Measurements from ENCODE around the gene SPARC.

Gene SPARC

DNA sequence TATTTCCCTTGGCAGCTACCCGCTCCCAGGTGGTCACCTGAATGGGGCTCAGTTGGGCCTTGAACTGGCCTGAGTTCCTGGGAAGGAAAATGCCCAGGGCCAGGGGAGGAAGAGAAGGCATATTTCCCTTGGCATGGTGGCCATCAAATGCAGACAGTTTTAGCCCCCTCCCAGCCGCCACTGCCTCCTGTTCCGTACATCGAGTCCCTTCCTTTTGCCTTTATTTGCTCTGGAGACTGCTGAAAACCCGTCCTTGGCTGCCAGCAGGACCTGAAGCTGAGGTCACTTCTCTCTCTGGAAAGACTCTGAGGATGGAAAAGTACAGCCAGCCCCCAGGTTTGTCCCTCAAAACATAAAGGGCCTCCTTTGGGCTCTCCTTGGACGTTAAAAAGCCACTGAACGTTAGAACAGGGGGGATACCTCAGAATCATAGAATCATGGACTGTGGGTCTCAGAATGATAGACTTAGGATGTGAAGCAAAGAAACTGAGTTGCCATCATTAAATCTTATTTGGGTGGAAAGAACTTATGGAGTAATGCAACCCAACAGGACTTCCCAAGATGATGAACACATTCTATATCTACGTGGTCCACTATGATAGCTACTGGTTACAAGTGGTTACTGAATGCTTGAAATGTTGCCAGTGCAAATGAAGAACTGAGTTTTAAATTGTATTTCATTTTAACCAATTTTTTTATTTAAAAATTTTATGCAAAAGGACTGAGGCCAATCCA, 7.1 kb downstream of the SPARC start (continued):
- no peak for TF ChIP-seq ZC3H10 (CRISPR knock-in tag; IDR thresholded peaks at IDR 0.05)
- no peak for TF ChIP-seq ZNF70 (CRISPR knock-in tag; IDR thresholded peaks at IDR 0.05)
- no peak for TF ChIP-seq ARNTL (CRISPR knock-in tag; IDR thresholded peaks at IDR 0.05; ENCODE audit: borderline replicate concordance, low read depth)
- TF ChIP-seq RARB (CRISPR knock-in tag; IDR thresholded peaks at IDR 0.05) = no peak

DNA sequence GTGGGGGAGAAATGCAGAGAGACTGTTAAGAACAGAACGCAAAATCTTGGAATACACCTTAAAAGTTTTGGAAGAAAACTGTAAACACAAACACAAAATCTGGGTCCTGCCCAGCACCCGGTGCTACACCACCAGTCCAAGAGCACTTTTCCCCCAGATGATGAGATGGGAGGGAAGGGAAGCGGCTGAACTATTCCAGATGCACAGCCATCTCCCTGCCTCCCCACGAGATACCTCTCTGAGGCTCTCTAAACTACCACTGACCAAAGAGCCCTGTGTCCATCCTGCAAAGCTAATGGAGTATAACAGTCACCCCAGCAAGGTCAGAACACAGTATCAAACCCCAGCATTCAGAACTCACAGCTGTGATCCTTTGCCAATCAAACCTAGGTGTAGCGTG, 8.0 kb downstream of the SPARC start:
- no peak; the same call in 2 of the 3 replicates for ATAC-seq
- TF ChIP-seq ZC3H10 (CRISPR knock-in tag; IDR thresholded peaks at IDR 0.05) = no peak
- TF ChIP-seq, protein P1, sequence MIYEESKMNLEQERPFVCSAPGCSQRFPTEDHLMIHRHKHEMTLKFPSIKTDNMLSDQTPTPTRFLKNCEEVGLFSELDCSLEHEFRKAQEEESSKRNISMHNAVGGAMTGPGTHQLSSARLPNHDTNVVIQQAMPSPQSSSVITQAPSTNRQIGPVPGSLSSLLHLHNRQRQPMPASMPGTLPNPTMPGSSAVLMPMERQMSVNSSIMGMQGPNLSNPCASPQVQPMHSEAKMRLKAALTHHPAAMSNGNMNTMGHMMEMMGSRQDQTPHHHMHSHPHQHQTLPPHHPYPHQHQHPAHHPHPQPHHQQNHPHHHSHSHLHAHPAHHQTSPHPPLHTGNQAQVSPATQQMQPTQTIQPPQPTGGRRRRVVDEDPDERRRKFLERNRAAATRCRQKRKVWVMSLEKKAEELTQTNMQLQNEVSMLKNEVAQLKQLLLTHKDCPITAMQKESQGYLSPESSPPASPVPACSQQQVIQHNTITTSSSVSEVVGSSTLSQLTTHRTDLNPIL (CRISPR knock-in tag; IDR thresholded peaks at IDR 0.05; ENCODE audit: low read depth) = no peak
- no peak for TF ChIP-seq CSDC2 (CRISPR knock-in tag; IDR thresholded peaks at IDR 0.05)
- TF ChIP-seq, protein P2, sequence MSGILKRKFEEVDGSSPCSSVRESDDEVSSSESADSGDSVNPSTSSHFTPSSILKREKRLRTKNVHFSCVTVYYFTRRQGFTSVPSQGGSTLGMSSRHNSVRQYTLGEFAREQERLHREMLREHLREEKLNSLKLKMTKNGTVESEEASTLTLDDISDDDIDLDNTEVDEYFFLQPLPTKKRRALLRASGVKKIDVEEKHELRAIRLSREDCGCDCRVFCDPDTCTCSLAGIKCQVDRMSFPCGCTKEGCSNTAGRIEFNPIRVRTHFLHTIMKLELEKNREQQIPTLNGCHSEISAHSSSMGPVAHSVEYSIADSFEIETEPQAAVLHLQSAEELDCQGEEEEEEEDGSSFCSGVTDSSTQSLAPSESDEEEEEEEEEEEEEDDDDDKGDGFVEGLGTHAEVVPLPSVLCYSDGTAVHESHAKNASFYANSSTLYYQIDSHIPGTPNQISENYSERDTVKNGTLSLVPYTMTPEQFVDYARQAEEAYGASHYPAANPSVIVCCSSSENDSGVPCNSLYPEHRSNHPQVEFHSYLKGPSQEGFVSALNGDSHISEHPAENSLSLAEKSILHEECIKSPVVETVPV (CRISPR knock-in tag; IDR thresholded peaks at IDR 0.05) = no peak
- no peak for TF ChIP-seq SNAI2 (CRISPR knock-in tag; IDR thresholded peaks at IDR 0.05)
- TF ChIP-seq ZNF70 (CRISPR knock-in tag; IDR thresholded peaks at IDR 0.05) = no peak
- TF ChIP-seq BACH2 (CRISPR knock-in tag; IDR thresholded peaks at IDR 0.05; ENCODE audit: borderline replicate concordance) = no peak
- TF ChIP-seq ARNTL (CRISPR knock-in tag; IDR thresholded peaks at IDR 0.05; ENCODE audit: borderline replicate concordance, low read depth) = no peak

DNA sequence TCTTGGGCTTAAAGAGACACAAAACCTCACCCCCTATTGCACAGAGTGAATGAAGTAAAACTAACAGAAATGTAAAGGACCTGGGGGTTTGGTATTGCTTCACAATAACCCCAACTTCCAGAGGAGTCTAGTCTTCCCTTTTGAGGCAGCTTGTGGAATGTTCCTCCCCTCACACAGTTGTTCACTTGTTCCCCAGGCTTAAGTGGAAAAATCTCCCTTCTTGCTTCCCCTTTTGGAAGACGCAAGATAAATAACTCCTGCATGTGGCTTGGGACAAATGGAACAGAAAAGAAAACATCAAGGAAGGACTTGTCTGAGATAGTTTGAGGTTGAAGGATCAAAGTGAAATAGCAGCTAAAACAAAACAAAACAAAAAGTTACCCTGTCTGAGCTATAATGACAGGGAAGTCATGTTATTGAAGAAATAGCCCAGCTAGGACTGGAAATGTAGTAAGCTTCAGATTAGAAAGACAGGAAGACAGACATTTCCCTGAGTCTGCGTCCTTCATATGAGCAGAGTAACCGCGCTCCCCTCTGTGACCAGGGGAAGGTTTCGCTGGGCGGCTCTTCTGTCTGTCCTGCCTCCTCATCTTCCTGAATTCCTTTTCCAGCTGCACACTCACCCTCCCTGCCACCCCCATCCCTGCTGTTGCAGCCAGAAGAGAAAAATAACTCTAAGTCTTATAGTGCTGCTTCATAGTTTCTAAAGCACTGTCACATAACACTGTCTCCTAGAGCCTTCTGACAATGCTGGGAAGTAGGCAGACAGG, 8.8 kb downstream of the SPARC start:
- TF ChIP-seq ARNTL (CRISPR knock-in tag; IDR thresholded peaks at IDR 0.05; ENCODE audit: borderline replicate concordance, low read depth) (no peak), ZNF70 (CRISPR knock-in tag; IDR thresholded peaks at IDR 0.05) (no peak), ZFP30 (CRISPR knock-in tag; IDR thresholded peaks at IDR 0.05) (no peak), OSR1 (CRISPR knock-in tag; IDR thresholded peaks at IDR 0.05) (no peak), ZNF565 (CRISPR knock-in tag; conservative IDR thresholded peaks at IDR 0.05; ENCODE audit: low read depth) (no peak), RARB (CRISPR knock-in tag; IDR thresholded peaks at IDR 0.05) (no peak), BACH2 (CRISPR knock-in tag; IDR thresholded peaks at IDR 0.05; ENCODE audit: borderline replicate concordance) (no peak), TOX (CRISPR knock-in tag; IDR thresholded peaks at IDR 0.05; ENCODE audit: borderline replicate concordance) (no peak), GLIS3 (CRISPR knock-in tag; IDR thresholded peaks at IDR 0.05) (no peak), SNAI2 (CRISPR knock-in tag; IDR thresholded peaks at IDR 0.05) (no peak), PPARA (CRISPR knock-in tag; IDR thresholded peaks at IDR 0.05; ENCODE audit: borderline replicate concordance) (no peak), ZNF8 (CRISPR knock-in tag; IDR thresholded peaks at IDR 0.05) (no peak), TCF4 (CRISPR knock-in tag; IDR thresholded peaks at IDR 0.05; ENCODE audit: borderline replicate concordance) (no peak), ISL1 (CRISPR knock-in tag; IDR thresholded peaks at IDR 0.05) (no peak), CSDC2 (CRISPR knock-in tag; IDR thresholded peaks at IDR 0.05) (no peak)
- TF ChIP-seq, protein P2 (CRISPR knock-in tag; IDR thresholded peaks at IDR 0.05) = no peak
- TF ChIP-seq, protein P3, sequence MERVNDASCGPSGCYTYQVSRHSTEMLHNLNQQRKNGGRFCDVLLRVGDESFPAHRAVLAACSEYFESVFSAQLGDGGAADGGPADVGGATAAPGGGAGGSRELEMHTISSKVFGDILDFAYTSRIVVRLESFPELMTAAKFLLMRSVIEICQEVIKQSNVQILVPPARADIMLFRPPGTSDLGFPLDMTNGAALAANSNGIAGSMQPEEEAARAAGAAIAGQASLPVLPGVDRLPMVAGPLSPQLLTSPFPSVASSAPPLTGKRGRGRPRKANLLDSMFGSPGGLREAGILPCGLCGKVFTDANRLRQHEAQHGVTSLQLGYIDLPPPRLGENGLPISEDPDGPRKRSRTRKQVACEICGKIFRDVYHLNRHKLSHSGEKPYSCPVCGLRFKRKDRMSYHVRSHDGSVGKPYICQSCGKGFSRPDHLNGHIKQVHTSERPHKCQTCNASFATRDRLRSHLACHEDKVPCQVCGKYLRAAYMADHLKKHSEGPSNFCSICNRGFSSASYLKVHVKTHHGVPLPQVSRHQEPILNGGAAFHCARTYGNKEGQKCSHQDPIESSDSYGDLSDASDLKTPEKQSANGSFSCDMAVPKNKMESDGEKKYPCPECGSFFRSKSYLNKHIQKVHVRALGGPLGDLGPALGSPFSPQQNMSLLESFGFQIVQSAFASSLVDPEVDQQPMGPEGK (CRISPR knock-in tag; IDR thresholded peaks at IDR 0.05; ENCODE audit: borderline replicate concordance) = no peak
- TF ChIP-seq, protein P4, sequence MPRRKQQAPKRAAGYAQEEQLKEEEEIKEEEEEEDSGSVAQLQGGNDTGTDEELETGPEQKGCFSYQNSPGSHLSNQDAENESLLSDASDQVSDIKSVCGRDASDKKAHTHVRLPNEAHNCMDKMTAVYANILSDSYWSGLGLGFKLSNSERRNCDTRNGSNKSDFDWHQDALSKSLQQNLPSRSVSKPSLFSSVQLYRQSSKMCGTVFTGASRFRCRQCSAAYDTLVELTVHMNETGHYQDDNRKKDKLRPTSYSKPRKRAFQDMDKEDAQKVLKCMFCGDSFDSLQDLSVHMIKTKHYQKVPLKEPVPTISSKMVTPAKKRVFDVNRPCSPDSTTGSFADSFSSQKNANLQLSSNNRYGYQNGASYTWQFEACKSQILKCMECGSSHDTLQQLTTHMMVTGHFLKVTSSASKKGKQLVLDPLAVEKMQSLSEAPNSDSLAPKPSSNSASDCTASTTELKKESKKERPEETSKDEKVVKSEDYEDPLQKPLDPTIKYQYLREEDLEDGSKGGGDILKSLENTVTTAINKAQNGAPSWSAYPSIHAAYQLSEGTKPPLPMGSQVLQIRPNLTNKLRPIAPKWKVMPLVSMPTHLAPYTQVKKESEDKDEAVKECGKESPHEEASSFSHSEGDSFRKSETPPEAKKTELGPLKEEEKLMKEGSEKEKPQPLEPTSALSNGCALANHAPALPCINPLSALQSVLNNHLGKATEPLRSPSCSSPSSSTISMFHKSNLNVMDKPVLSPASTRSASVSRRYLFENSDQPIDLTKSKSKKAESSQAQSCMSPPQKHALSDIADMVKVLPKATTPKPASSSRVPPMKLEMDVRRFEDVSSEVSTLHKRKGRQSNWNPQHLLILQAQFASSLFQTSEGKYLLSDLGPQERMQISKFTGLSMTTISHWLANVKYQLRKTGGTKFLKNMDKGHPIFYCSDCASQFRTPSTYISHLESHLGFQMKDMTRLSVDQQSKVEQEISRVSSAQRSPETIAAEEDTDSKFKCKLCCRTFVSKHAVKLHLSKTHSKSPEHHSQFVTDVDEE (CRISPR knock-in tag; IDR thresholded peaks at IDR 0.05) = no peak
- ATAC-seq = peak; percentile 21
